H9 (cell line): ENCODE results near the gene DNAJC5. TPM values are rescaled to one million over a fixed set of nuclear protein-coding genes. Genes with fewer than 3 reads are reported as not detected.
"Not testable (repeated sequence)": the region's sequence is repeated elsewhere in the genome, so short reads cannot be mapped to it uniquely, and the experiment has no call there.

Experiments
- DNase-seq: peaks from one replicate; pipeline ENCODE4 v3.0.0-alpha.2; 2017
- H2AFZ ChIP-seq: one replicate; pipeline ENCODE4 v1.6.1; 2013; ENCODE audit warnings: mild to moderate bottlenecking, low read length, control low read depth, moderate library complexity
- H2AK5ac ChIP-seq: 2 replicates; pipeline ENCODE4 v1.6.1; 2013; ENCODE audit warnings: low read length, control low read depth, mixed read lengths; ENCODE audit not compliant: insufficient read length
- H2BK120ac ChIP-seq: one replicate; pipeline ENCODE4 v1.6.1; 2013; ENCODE audit warnings: low read depth, mild to moderate bottlenecking, low read length, control low read depth, inconsistent platforms; ENCODE audit not compliant: poor library complexity, severe bottlenecking
- H2BK12ac ChIP-seq: 2 replicates; pipeline ENCODE4 v1.6.1; 2013; ENCODE audit warnings: low read length, control low read depth, mixed read lengths, low read depth; ENCODE audit not compliant: insufficient read length
- H2BK15ac ChIP-seq: 2 replicates; pipeline ENCODE4 v1.6.1; 2013; ENCODE audit warnings: low read depth, low read length, control low read depth
- H2BK20ac ChIP-seq: one replicate; pipeline ENCODE4 v1.6.1; 2013; ENCODE audit warnings: low read depth, mild to moderate bottlenecking, low read length, control low read depth, inconsistent platforms; ENCODE audit not compliant: poor library complexity, severe bottlenecking
- H2BK5ac ChIP-seq: 2 replicates; pipeline ENCODE4 v1.6.1; 2013; ENCODE audit warnings: low read length, control low read depth, mixed read lengths; ENCODE audit not compliant: insufficient read length
- H3K14ac ChIP-seq: 2 replicates; pipeline ENCODE4 v1.6.1; 2013; ENCODE audit warnings: low read length, control low read depth; ENCODE audit not compliant: insufficient read depth
- H3K18ac ChIP-seq: 2 replicates; pipeline ENCODE4 v1.6.1; 2013; ENCODE audit warnings: low read depth, mild to moderate bottlenecking, mixed read lengths, low read length, control low read depth; ENCODE audit not compliant: insufficient read length
- H3K23ac ChIP-seq: 2 replicates; pipeline ENCODE4 v1.6.1; 2013; ENCODE audit warnings: low read length, control low read depth, mixed read lengths, low read depth; ENCODE audit not compliant: insufficient read length
- H3K23me2 ChIP-seq: 2 replicates; pipeline ENCODE4 v1.6.1; 2013; ENCODE audit warnings: low read depth, mild to moderate bottlenecking, mixed read lengths, low read length, control low read depth; ENCODE audit not compliant: insufficient read length, poor library complexity, severe bottlenecking
- H3K27ac ChIP-seq: 2 replicates; pipeline ENCODE4 v1.5.1; 2013; ENCODE audit warnings: low read length, control low read depth, mixed read lengths, low read depth; ENCODE audit not compliant: insufficient read length
- H3K27me3 ChIP-seq: 2 replicates; pipeline ENCODE4 v1.6.1; 2013; ENCODE audit warnings: low read length, control low read depth, inconsistent platforms; ENCODE audit not compliant: insufficient read depth
- H3K4ac ChIP-seq: 2 replicates; pipeline ENCODE4 v1.6.1; 2013; ENCODE audit warnings: low read depth, mild to moderate bottlenecking, control low read depth, inconsistent platforms, low read length, moderate library complexity
- H3K4me1 ChIP-seq: 2 replicates; pipeline ENCODE4 v1.6.1; 2013; ENCODE audit warnings: low read length, control low read depth, inconsistent platforms; ENCODE audit not compliant: insufficient read depth
- H3K4me2 ChIP-seq: 2 replicates; pipeline ENCODE4 v1.6.1; 2013; ENCODE audit warnings: low read length, control low read depth, mixed read lengths; ENCODE audit not compliant: insufficient read length, insufficient read depth
- H3K56ac ChIP-seq: 2 replicates; pipeline ENCODE4 v1.6.1; 2013; ENCODE audit warnings: low read depth, mild to moderate bottlenecking, mixed read lengths, low read length, control low read depth; ENCODE audit not compliant: insufficient read length
- H3K79me1 ChIP-seq: 2 replicates; pipeline ENCODE4 v1.6.1; 2013; ENCODE audit warnings: low read depth, mild to moderate bottlenecking, moderate library complexity, low read length, control low read depth, inconsistent platforms; ENCODE audit not compliant: insufficient read depth, poor library complexity, severe bottlenecking
- H3K79me2 ChIP-seq: 2 replicates; pipeline ENCODE4 v1.6.1; 2013; ENCODE audit warnings: low read length, control low read depth, inconsistent platforms; ENCODE audit not compliant: insufficient read depth
- H3K9ac ChIP-seq: 2 replicates; pipeline ENCODE4 v1.6.1; 2013; ENCODE audit warnings: low read length, control low read depth, mixed read lengths; ENCODE audit not compliant: insufficient read length; ENCODE audit errors: extremely low read depth
- H3K9me3 ChIP-seq: one replicate; pipeline ENCODE4 v1.6.1; 2013; ENCODE audit warnings: low read depth, low read length, inconsistent platforms; ENCODE audit not compliant: control insufficient read depth
- H3T11ph ChIP-seq: one replicate; pipeline ENCODE4 v1.6.1; 2013; ENCODE audit warnings: mild to moderate bottlenecking, low read length, control low read depth, inconsistent platforms
- H4K20me1 ChIP-seq: one replicate; pipeline ENCODE4 v1.6.1; 2013; ENCODE audit not compliant: control insufficient read depth, insufficient read length, insufficient read depth
- H4K5ac ChIP-seq: 2 replicates; pipeline ENCODE4 v1.6.1; 2013; ENCODE audit warnings: low read depth, mild to moderate bottlenecking, mixed read lengths, low read length, control low read depth; ENCODE audit not compliant: insufficient read length
- H4K8ac ChIP-seq: replicated peaks from 2 replicates; pipeline ENCODE4 v1.6.1; 2013; ENCODE audit warnings: low read length, control low read depth, mixed read lengths, low read depth; ENCODE audit not compliant: insufficient read length
- H4K91ac ChIP-seq: 2 replicates; pipeline ENCODE4 v1.6.1; 2013; ENCODE audit warnings: low read depth, mild to moderate bottlenecking, moderate library complexity, mixed read lengths, low read length, control low read depth; ENCODE audit not compliant: insufficient read length
- H3K27ac Mint-ChIP-seq, 3 experiments: 2 replicates in 2 of 3; 3 replicates in 1 of 3; pipeline ENCODE4 v1.8.0; 2020 to 2021; ENCODE audit warnings: mixed read lengths in 3 of 3, mild to moderate bottlenecking in 1 of 3, moderate library complexity in 1 of 3
- H3K27me3 Mint-ChIP-seq: 2 replicates; pipeline ENCODE4 v1.8.0; 2021; ENCODE audit warnings: low read depth, mild to moderate bottlenecking, moderate library complexity, mixed read lengths
- H3K36me3 Mint-ChIP-seq, 3 experiments: 2 replicates in 2 of 3; 3 replicates in 1 of 3; pipeline ENCODE4 v1.8.0; 2020 to 2021; ENCODE audit warnings: low read depth in 3 of 3, mixed read lengths in 3 of 3; ENCODE audit not compliant: insufficient read depth in 1 of 3
- H3K4me1 Mint-ChIP-seq, 2 experiments: 2 replicates each; pipeline ENCODE4 v1.8.0; 2020; ENCODE audit warnings: mixed read lengths in 2 of 2
- H3K4me3 Mint-ChIP-seq, 2 experiments: 2 replicates in 1 of 2; 3 replicates in 1 of 2; pipeline ENCODE4 v1.8.0; 2020 to 2021; ENCODE audit warnings: mild to moderate bottlenecking in 2 of 2, mixed read lengths in 2 of 2, moderate library complexity in 1 of 2
- H3K9me3 Mint-ChIP-seq, 2 experiments: 2 replicates in 1 of 2; 3 replicates in 1 of 2; pipeline ENCODE4 v1.8.0; 2020; ENCODE audit warnings: mild to moderate bottlenecking in 2 of 2, mixed read lengths in 2 of 2, moderate library complexity in 1 of 2
- CTCF ChIP-seq: fragments of 200-600 bp; sonication (generic); conservative IDR thresholded peaks from 3 replicates; pipeline ENCODE4 v1.8.0; 2021; ENCODE audit warnings: antibody characterized with exemption, mild to moderate bottlenecking
- WGBS: extraction: QIAGEN DNeasy Blood & Tissue Kit; methylation state at CpG from one replicate; pipeline ENCODE4 v1.1.7; 2013; ENCODE audit warnings: missing lambda C conversion rate, low lambda C conversion rate, mixed read lengths; ENCODE audit not compliant: insufficient read length; ENCODE audit errors: extremely low coverage; 5-methylcytosine and 5-hydroxymethylcytosine counted together
- total RNA-seq: library from RNA; stranded (reverse); gene quantifications from 2 replicates; pipeline ENCODE4 v1.2.1, GENCODE V29; 2021

Gene DNAJC5
- total RNA-seq, 1 experiment from 2014 or later, result 43.0 TPM

- no peak for DNase-seq
- H3K27me3 ChIP-seq, result no peaks in the 10 kb centered on the region
- no peak overlapping the region for H2BK5ac ChIP-seq
- H2AFZ ChIP-seq, result no peak overlapping the region
- H2BK15ac ChIP-seq, result no peak overlapping the region
- H3K9ac ChIP-seq, result no peak overlapping the region
- no CpG with 5 or more reads among the region's 6 CpGs for WGBS
- H4K5ac ChIP-seq, result no peak overlapping the region
- H2BK120ac ChIP-seq, result no peak overlapping the region
- Mint-ChIP-seq H3K27ac (no peak overlapping the region; a peak in 1 of 7 replicates), H3K4me1 (peaks cover 13 to 15% of the 10 kb centered on the region in 2 experiments), H3K9me3 (peaks cover 5 to 9% of the 10 kb centered on the region in 2 experiments; a peak in 4 of 5 replicates), H3K27me3 (no peaks in the 10 kb centered on the region), H3K4me3 (peak overlapping the region in 1 of 2 experiments; percentile 29; a peak in 1 of 5 replicates), H3K36me3 (peaks cover 12 to 28% (median 15%) of the 10 kb centered on the region in 3 experiments; a peak in 6 of 7 replicates)
- no peak overlapping the region for H3K56ac ChIP-seq
- no peak overlapping the region for H2BK12ac ChIP-seq
- no peaks in the 10 kb centered on the region for H3K9me3 ChIP-seq
- no peak overlapping the region for H3K18ac ChIP-seq
- H3T11ph ChIP-seq, result no peak overlapping the region
- no peaks in the 10 kb centered on the region for H3K23me2 ChIP-seq
- no peaks in the 10 kb centered on the region; the same call in 1 of the 2 replicates for H3K79me2 ChIP-seq
- no peak overlapping the region for H4K8ac ChIP-seq
- H3K4ac ChIP-seq, result no peak overlapping the region
- no peak overlapping the region for H2AK5ac ChIP-seq
- no peak overlapping the region for H3K27ac ChIP-seq
- H3K79me1 ChIP-seq, result no peaks in the 10 kb centered on the region
- no peak for TF ChIP-seq CTCF
- no peak overlapping the region for H3K4me2 ChIP-seq
- H4K91ac ChIP-seq, result no peak overlapping the region
- H3K4me1 ChIP-seq, result no peaks in the 10 kb centered on the region
- H3K23ac ChIP-seq, result no peak overlapping the region
- H3K14ac ChIP-seq, result no peak overlapping the region
- H4K20me1 ChIP-seq, result no peaks in the 10 kb centered on the region
- H2BK20ac ChIP-seq, result no peak overlapping the region
Measured at GRCh38 chr20:63915471-63915870, 20.5 kb downstream of the DNAJC5 start.

GRCh38 chr20:63916371-63916939, 21.5 kb downstream of the DNAJC5 start:
- not testable (repeated sequence) for H2BK20ac ChIP-seq, H3K4me1 ChIP-seq, H2BK5ac ChIP-seq, H4K5ac ChIP-seq, H3K79me1 ChIP-seq, H2BK12ac ChIP-seq, H3K9me3 ChIP-seq, H3K27ac ChIP-seq, H4K91ac ChIP-seq, H3K4me1 Mint-ChIP-seq, H3K27me3 Mint-ChIP-seq, H2BK120ac ChIP-seq, H3K4me3 Mint-ChIP-seq, H3K4me2 ChIP-seq, H2BK15ac ChIP-seq, H3K4ac ChIP-seq, H3K18ac ChIP-seq, H4K8ac ChIP-seq, H3K14ac ChIP-seq, H4K20me1 ChIP-seq, H3T11ph ChIP-seq, H2AFZ ChIP-seq, DNase-seq, H3K9ac ChIP-seq, H3K23ac ChIP-seq, H3K9me3 Mint-ChIP-seq, H3K56ac ChIP-seq, H3K23me2 ChIP-seq, H2AK5ac ChIP-seq, H3K79me2 ChIP-seq, H3K27me3 ChIP-seq
- no CpG with 5 or more reads among the region's 8 CpGs for WGBS
- H3K36me3 Mint-ChIP-seq, result peaks cover 12 to 28% (median 15%) of the 10 kb centered on the region in 3 experiments; a peak in 6 of 7 replicates
- peak overlapping the region in 1 of 3 experiments; percentile 56; a peak in 1 of 7 replicates for H3K27ac Mint-ChIP-seq
